Measurements from ENCODE around the gene SPOCK3. TPM values are rescaled to one million over a fixed set of nuclear protein-coding genes. Genes with fewer than 3 reads are reported as not detected.
"Not testable (repeated sequence)": the region's sequence is repeated elsewhere in the genome, so short reads cannot be mapped to it uniquely, and the experiment has no call there.

The SPOCK3 gene
- total RNA-seq, 1 donor from 2014 or later, result 2.3 TPM

- no peak for DNase-seq (ENCODE audit: low spot score)
Observed at GRCh38 chr4:167035390-167035789, 198.9 kb downstream of the SPOCK3 start.

GRCh38 chr4:167034983-167035382 lies 199.3 kb downstream of the SPOCK3 start:
- no peak for DNase-seq (ENCODE audit: low spot score)

- no peak for DNase-seq (ENCODE audit: low spot score)
Observed at GRCh38 chr4:167032871-167033270, 201.4 kb downstream of the SPOCK3 start.

GRCh38 chr4:167031534-167032156 lies 202.6 kb downstream of the SPOCK3 start:
- DNase-seq (ENCODE audit: low spot score), result no peak

GRCh38 chr4:167028976-167029375 lies 205.3 kb downstream of the SPOCK3 start:
- DNase-seq (ENCODE audit: low spot score), result no peak

- DNase-seq (ENCODE audit: low spot score), result no peak
Observed at GRCh38 chr4:167025670-167026069, 208.6 kb downstream of the SPOCK3 start.

GRCh38 chr4:167023364-167023925 lies 210.8 kb downstream of the SPOCK3 start:
- no peak for DNase-seq (ENCODE audit: low spot score)

- DNase-seq (ENCODE audit: low spot score), result peak; percentile 75
Observed at GRCh38 chr4:167021545-167022155, 212.6 kb downstream of the SPOCK3 start.

- no peak for DNase-seq (ENCODE audit: low spot score)
Observed at GRCh38 chr4:167020410-167020809, 213.9 kb downstream of the SPOCK3 start.

GRCh38 chr4:167014944-167015343 lies 219.3 kb downstream of the SPOCK3 start:
- no peak for DNase-seq (ENCODE audit: low spot score)

GRCh38 chr4:167003326-167003725 lies 231.0 kb downstream of the SPOCK3 start:
- no peak for DNase-seq (ENCODE audit: low spot score)

- no peak for DNase-seq (ENCODE audit: low spot score)
Observed at GRCh38 chr4:167000141-167000852, 234.0 kb downstream of the SPOCK3 start.

GRCh38 chr4:166996216-166996615 lies 238.1 kb downstream of the SPOCK3 start:
- DNase-seq (ENCODE audit: low spot score), result no peak

GRCh38 chr4:166994686-166995085 lies 239.6 kb downstream of the SPOCK3 start:
- no peak for DNase-seq (ENCODE audit: low spot score)

- no peak for DNase-seq (ENCODE audit: low spot score)
Observed at GRCh38 chr4:166991006-166991561, 243.2 kb downstream of the SPOCK3 start.

GRCh38 chr4:166989886-166990285 lies 244.4 kb downstream of the SPOCK3 start:
- DNase-seq (ENCODE audit: low spot score), result no peak

- DNase-seq (ENCODE audit: low spot score), result no peak
Observed at GRCh38 chr4:166987026-166987425, 247.3 kb downstream of the SPOCK3 start.

- no peak for DNase-seq (ENCODE audit: low spot score)
Observed at GRCh38 chr4:166981847-166982246, 252.4 kb downstream of the SPOCK3 start.

GRCh38 chr4:166980419-166980818 lies 253.9 kb downstream of the SPOCK3 start:
- no peak for DNase-seq (ENCODE audit: low spot score)

GRCh38 chr4:166977596-166977995 lies 256.7 kb downstream of the SPOCK3 start:
- no peak for DNase-seq (ENCODE audit: low spot score)

- no peak for DNase-seq (ENCODE audit: low spot score)
Observed at GRCh38 chr4:166972071-166972470, 262.2 kb downstream of the SPOCK3 start.

- not testable (repeated sequence) for DNase-seq (ENCODE audit: low spot score)
Observed at GRCh38 chr4:166968219-166968618, 266.1 kb downstream of the SPOCK3 start.

Data from mucosa of gallbladder (tissue), 1 donor.